ENCODE measurements around the gene LRRC3. TPM values are rescaled to one million over a fixed set of nuclear protein-coding genes. Genes with fewer than 3 reads are reported as not detected.

LRRC3 gene
- total and polyA plus RNA-seq, 7 experiments from 2014 or later: 0.06 to 3.3 (median 0.89) TPM

DNA sequence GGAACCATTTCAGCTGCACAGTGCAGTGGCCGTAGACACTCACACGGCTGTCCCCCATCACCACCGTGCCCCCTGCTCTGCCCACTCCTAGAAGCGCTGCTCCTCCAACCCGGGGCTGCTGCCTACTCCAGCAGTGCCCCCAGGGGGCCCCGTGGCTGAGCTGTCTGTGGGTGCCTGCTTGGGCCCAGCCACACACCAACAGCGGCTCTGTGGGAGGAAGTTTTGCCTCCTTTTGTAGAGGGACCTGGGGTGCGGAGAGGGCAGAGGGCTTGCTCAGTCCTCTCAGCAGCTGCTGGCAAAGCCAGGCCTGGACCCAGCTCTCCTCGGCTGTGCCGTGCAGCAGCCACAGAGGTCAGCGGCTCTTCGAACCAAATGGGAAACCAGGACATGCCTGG is 11.4 kb upstream of the LRRC3 start:
- H3K9me3 Mint-ChIP-seq: peaks cover 0 to 2% (median 0%) of the 10 kb centered on the region in 11 donors
- Histone ChIP-seq H3K27ac (ENCODE audit: low read depth, low read length) (no peak overlapping the region), H3K4me3 (ENCODE audit: low read length) (no peak overlapping the region), H3K9me3 (ENCODE audit: control insufficient read depth in 2 of 3, low read length in 3 of 3) (no peaks in the 10 kb centered on the region), H3K36me3 (ENCODE audit: control insufficient read depth in 2 of 3, insufficient read depth in 3 of 3, low read length in 3 of 3) (no peaks in the 10 kb centered on the region), H3K4me1 (ENCODE audit: control insufficient read depth in 2 of 2, insufficient read depth in 2 of 2, low read length in 2 of 2) (no peaks in the 10 kb centered on the region), H3K27me3 (ENCODE audit: control insufficient read depth in 2 of 2, insufficient read depth in 2 of 2, low read length in 2 of 2) (no peaks in the 10 kb centered on the region)
- no peak overlapping the region for H3K27ac Mint-ChIP-seq
- CTCF ChIA-PET: no interaction called here
- DNase-seq (no peak), ATAC-seq (no peak)
- peaks cover 0 to 8% (median 0%) of the 10 kb centered on the region in 7 donors for H3K4me1 Mint-ChIP-seq
- H3K27me3 Mint-ChIP-seq: peaks cover 0 to 10% (median 2%) of the 10 kb centered on the region in 5 donors
- peaks cover 0 to 4% (median 0%) of the 10 kb centered on the region in 5 donors for H3K36me3 Mint-ChIP-seq
- intact Hi-C loops (cut with micrococcal nuclease): no loop called here
- POLR2A ChIA-PET: interaction anchor here (0.6 kb wide), 1 partner anchor 593 kb away, joined by 4 read pairs; no protein-coding TSS in a partner anchor
- no peak overlapping the region for H3K4me3 Mint-ChIP-seq

GRCh38 chr21:44444286-44444931 is 10.9 kb upstream of the LRRC3 start:
- Mint-ChIP-seq H3K4me3 (no peak overlapping the region), H3K9me3 (peaks cover 0 to 3% (median 0%) of the 10 kb centered on the region in 11 donors), H3K36me3 (peaks cover 0 to 3% (median 0%) of the 10 kb centered on the region in 5 donors), H3K27ac (no peak overlapping the region), H3K4me1 (peaks cover 0 to 10% (median 0%) of the 10 kb centered on the region in 7 donors), H3K27me3 (peaks cover 0 to 15% (median 7%) of the 10 kb centered on the region in 5 donors)
- no peak for DNase-seq
- ChIA-PET POLR2A (no interaction called here), CTCF (no interaction called here)
- ATAC-seq: no peak
- Histone ChIP-seq H3K4me1 (ENCODE audit: control insufficient read depth in 2 of 2, insufficient read depth in 2 of 2, low read length in 2 of 2) (no peaks in the 10 kb centered on the region), H3K36me3 (ENCODE audit: control insufficient read depth in 2 of 3, insufficient read depth in 3 of 3, low read length in 3 of 3) (no peaks in the 10 kb centered on the region), H3K4me3 (ENCODE audit: low read length) (no peak overlapping the region), H3K27ac (ENCODE audit: low read depth, low read length) (no peak overlapping the region), H3K27me3 (ENCODE audit: control insufficient read depth in 2 of 2, insufficient read depth in 2 of 2, low read length in 2 of 2) (no peaks in the 10 kb centered on the region), H3K9me3 (ENCODE audit: control insufficient read depth in 2 of 3, low read length in 3 of 3) (no peaks in the 10 kb centered on the region)
- intact Hi-C loops (cut with micrococcal nuclease): no loop called here

- H3K4me1 Mint-ChIP-seq: peaks cover 0 to 9% (median 0%) of the 10 kb centered on the region in 7 donors
- Histone ChIP-seq H3K27me3 (ENCODE audit: control insufficient read depth in 2 of 2, insufficient read depth in 2 of 2, low read length in 2 of 2) (no peaks in the 10 kb centered on the region), H3K4me1 (ENCODE audit: control insufficient read depth in 2 of 2, insufficient read depth in 2 of 2, low read length in 2 of 2) (no peaks in the 10 kb centered on the region), H3K27ac (ENCODE audit: low read depth, low read length) (no peak overlapping the region), H3K9me3 (ENCODE audit: control insufficient read depth in 2 of 3, low read length in 3 of 3) (no peaks in the 10 kb centered on the region), H3K4me3 (ENCODE audit: low read length) (no peak overlapping the region), H3K36me3 (ENCODE audit: control insufficient read depth in 2 of 3, insufficient read depth in 3 of 3, low read length in 3 of 3) (no peaks in the 10 kb centered on the region)
- ATAC-seq (no peak), DNase-seq (no peak)
- peaks cover 0 to 3% (median 0%) of the 10 kb centered on the region in 11 donors for H3K9me3 Mint-ChIP-seq
- no peak overlapping the region for H3K4me3 Mint-ChIP-seq
- H3K27me3 Mint-ChIP-seq: peaks cover 0 to 15% (median 8%) of the 10 kb centered on the region in 5 donors
- no peak overlapping the region for H3K27ac Mint-ChIP-seq
- CTCF ChIA-PET: no interaction called here
- peaks cover 0 to 2% (median 0%) of the 10 kb centered on the region in 5 donors for H3K36me3 Mint-ChIP-seq
- intact Hi-C loops (cut with micrococcal nuclease): no loop called here
- POLR2A ChIA-PET: no interaction called here
These were observed 10.0 kb upstream of the LRRC3 start for GRCh38 chr21:44445145-44445812.

DNA sequence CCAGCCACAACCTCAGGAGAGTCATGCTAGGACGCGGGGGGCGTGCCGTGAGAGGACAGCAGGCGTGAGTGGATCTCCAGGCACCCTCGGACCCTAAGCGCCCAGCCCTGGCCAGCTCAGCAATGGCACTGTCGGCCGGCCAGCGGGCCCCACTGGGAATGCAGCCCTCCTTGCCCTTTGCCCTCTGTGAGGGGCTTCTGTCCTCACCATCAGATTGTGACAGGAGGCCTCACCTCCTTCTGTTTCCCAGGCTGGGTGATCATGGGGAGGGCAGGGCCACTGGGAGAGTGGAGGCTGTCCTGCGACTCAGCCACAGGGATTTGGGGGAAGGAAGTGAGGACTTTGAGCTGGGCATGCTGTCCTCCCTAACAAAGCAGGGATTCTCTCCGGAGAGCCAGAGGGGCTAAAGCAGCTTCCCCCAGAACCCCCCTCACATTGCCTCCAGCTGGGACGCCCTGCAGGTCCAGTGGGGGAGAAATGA is 6.6 kb upstream of the LRRC3 start:
- Mint-ChIP-seq H3K36me3 (no peaks in the 10 kb centered on the region), H3K27me3 (peaks cover 8 to 37% (median 18%) of the 10 kb centered on the region in 5 donors), H3K4me3 (no peak overlapping the region), H3K9me3 (peaks cover 0 to 6% (median 2%) of the 10 kb centered on the region in 11 donors), H3K27ac (peak overlapping the region in 1 of 9 donors; percentile 22), H3K4me1 (peaks cover 0 to 6% (median 0%) of the 10 kb centered on the region in 7 donors)
- POLR2A ChIA-PET: interaction anchor here (0.5 kb wide), 1 partner anchor 1136 kb away, joined by 5 read pairs; no protein-coding TSS in a partner anchor
- ATAC-seq: no peak
- H3K36me3 ChIP-seq (ENCODE audit: control insufficient read depth in 2 of 3, insufficient read depth in 3 of 3, low read length in 3 of 3): no peaks in the 10 kb centered on the region
- H3K4me3 ChIP-seq (ENCODE audit: low read length): no peak overlapping the region
- CTCF ChIA-PET: no interaction called here
- H3K9me3 ChIP-seq (ENCODE audit: control insufficient read depth in 2 of 3, low read length in 3 of 3): no peaks in the 10 kb centered on the region
- DNase-seq: no peak
- intact Hi-C loops (cut with micrococcal nuclease): no loop called here
- no peak overlapping the region for H3K27ac ChIP-seq (ENCODE audit: low read depth, low read length)
- H3K4me1 ChIP-seq (ENCODE audit: control insufficient read depth in 2 of 2, insufficient read depth in 2 of 2, low read length in 2 of 2): no peaks in the 10 kb centered on the region
- no peaks in the 10 kb centered on the region for H3K27me3 ChIP-seq (ENCODE audit: control insufficient read depth in 2 of 2, insufficient read depth in 2 of 2, low read length in 2 of 2)

- intact Hi-C loops (cut with micrococcal nuclease): no loop called here
- peaks cover 0 to 6% (median 4%) of the 10 kb centered on the region in 7 donors for H3K4me1 Mint-ChIP-seq
- ChIA-PET POLR2A (no interaction called here), CTCF (no interaction called here)
- H3K4me3 ChIP-seq (ENCODE audit: low read length): no peak overlapping the region
- H3K9me3 ChIP-seq (ENCODE audit: control insufficient read depth in 2 of 3, low read length in 3 of 3): no peaks in the 10 kb centered on the region
- peak overlapping the region in 1 of 9 donors; percentile 22 for H3K27ac Mint-ChIP-seq
- H3K9me3 Mint-ChIP-seq: peaks cover 0 to 14% (median 5%) of the 10 kb centered on the region in 11 donors
- no peak overlapping the region for H3K27ac ChIP-seq (ENCODE audit: low read depth, low read length)
- no peaks in the 10 kb centered on the region for H3K4me1 ChIP-seq (ENCODE audit: control insufficient read depth in 2 of 2, insufficient read depth in 2 of 2, low read length in 2 of 2)
- peaks cover 0 to 3% (median 0%) of the 10 kb centered on the region in 5 donors for H3K36me3 Mint-ChIP-seq
- ATAC-seq: no peak
- peaks cover 8 to 47% (median 18%) of the 10 kb centered on the region in 5 donors for H3K27me3 Mint-ChIP-seq
- no peaks in the 10 kb centered on the region for H3K36me3 ChIP-seq (ENCODE audit: control insufficient read depth in 2 of 3, insufficient read depth in 3 of 3, low read length in 3 of 3)
- no peaks in the 10 kb centered on the region for H3K27me3 ChIP-seq (ENCODE audit: control insufficient read depth in 2 of 2, insufficient read depth in 2 of 2, low read length in 2 of 2)
- no peak for DNase-seq
- no peak overlapping the region for H3K4me3 Mint-ChIP-seq
These were observed 5.6 kb upstream of the LRRC3 start for GRCh38 chr21:44449473-44450363.

DNA sequence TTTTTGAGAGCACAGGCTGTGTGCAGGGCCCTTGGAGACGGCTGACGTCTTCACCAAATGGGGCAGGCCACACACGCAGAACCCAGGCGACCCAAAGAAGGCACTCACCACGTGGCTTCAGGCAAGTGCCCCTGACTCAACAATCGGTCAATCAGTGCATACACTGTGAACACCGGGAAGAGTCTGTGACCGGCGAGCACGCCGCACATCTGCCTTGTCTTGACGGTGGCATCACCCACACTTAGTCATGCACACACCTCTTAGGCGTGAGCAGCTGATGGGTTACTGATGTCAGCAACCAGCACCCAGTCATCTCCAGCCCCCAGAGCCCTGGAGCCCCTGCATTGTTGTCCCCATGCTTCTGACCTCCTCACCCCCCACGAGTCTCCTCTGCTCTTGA is 4.9 kb upstream of the LRRC3 start:
- Mint-ChIP-seq H3K27me3 (peaks cover 8 to 47% (median 18%) of the 10 kb centered on the region in 5 donors), H3K4me3 (no peak overlapping the region), H3K36me3 (peaks cover 0 to 3% (median 0%) of the 10 kb centered on the region in 5 donors), H3K27ac (no peak overlapping the region), H3K4me1 (peaks cover 0 to 7% (median 4%) of the 10 kb centered on the region in 7 donors), H3K9me3 (peaks cover 0 to 14% (median 5%) of the 10 kb centered on the region in 11 donors)
- H3K9me3 ChIP-seq (ENCODE audit: control insufficient read depth in 2 of 3, low read length in 3 of 3): no peaks in the 10 kb centered on the region
- ATAC-seq (no peak), DNase-seq (no peak)
- no peaks in the 10 kb centered on the region for H3K27me3 ChIP-seq (ENCODE audit: control insufficient read depth in 2 of 2, insufficient read depth in 2 of 2, low read length in 2 of 2)
- H3K4me1 ChIP-seq (ENCODE audit: control insufficient read depth in 2 of 2, insufficient read depth in 2 of 2, low read length in 2 of 2): no peaks in the 10 kb centered on the region
- H3K27ac ChIP-seq (ENCODE audit: low read depth, low read length): no peak overlapping the region
- no peaks in the 10 kb centered on the region for H3K36me3 ChIP-seq (ENCODE audit: control insufficient read depth in 2 of 3, insufficient read depth in 3 of 3, low read length in 3 of 3)
- intact Hi-C loops (cut with micrococcal nuclease): no loop called here
- ChIA-PET POLR2A (no interaction called here), CTCF (no interaction called here)
- no peak overlapping the region for H3K4me3 ChIP-seq (ENCODE audit: low read length)

All from naive thymus-derived CD4-positive, alpha-beta T cell (primary cell).